ENCODE measurements around the gene MVB12A. TPM values are rescaled to one million over a fixed set of nuclear protein-coding genes. Genes with fewer than 3 reads are reported as not detected.

Gene MVB12A
- total RNA-seq, 4 donors from 2014 or later = 42.8 to 87.9 (median 51.9) TPM

DNA sequence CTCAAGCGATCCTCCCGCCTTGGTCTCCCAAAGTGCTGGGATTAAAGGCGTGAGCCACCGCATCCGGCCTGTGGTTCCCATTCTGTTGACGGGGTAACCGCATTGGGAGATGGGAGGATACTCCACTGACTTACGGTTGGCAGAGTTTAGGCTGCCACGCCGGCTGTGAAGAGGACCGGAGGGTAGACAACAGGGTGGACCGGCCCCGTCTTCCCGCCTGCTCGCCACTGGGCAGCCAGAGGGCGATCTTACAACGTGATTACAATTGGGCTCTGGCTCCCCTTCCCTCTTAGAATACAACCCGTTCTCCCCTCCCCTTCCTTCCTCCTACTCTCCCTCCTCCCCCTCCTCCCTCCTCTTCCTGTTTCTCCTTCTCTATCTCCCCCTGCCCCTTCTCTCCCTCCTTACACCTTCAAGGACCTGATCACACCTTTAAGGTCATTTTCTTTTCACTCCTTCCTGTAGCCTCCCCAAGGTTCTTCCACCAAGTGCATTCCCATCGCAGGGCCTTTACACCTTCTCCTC lies 24.9 kb upstream of the MVB12A start:
- peak; percentile 40 to 73 for DNase-seq (ENCODE audit: low spot score in 2 of 2)
- no peak for TF ChIP-seq EP300 (IDR thresholded peaks at IDR 0.05)
- TF ChIP-seq, protein P1, sequence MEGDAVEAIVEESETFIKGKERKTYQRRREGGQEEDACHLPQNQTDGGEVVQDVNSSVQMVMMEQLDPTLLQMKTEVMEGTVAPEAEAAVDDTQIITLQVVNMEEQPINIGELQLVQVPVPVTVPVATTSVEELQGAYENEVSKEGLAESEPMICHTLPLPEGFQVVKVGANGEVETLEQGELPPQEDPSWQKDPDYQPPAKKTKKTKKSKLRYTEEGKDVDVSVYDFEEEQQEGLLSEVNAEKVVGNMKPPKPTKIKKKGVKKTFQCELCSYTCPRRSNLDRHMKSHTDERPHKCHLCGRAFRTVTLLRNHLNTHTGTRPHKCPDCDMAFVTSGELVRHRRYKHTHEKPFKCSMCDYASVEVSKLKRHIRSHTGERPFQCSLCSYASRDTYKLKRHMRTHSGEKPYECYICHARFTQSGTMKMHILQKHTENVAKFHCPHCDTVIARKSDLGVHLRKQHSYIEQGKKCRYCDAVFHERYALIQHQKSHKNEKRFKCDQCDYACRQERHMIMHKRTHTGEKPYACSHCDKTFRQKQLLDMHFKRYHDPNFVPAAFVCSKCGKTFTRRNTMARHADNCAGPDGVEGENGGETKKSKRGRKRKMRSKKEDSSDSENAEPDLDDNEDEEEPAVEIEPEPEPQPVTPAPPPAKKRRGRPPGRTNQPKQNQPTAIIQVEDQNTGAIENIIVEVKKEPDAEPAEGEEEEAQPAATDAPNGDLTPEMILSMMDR (IDR thresholded peaks at IDR 0.05) = peak; percentile 36 to 72 (median 62)
- Histone ChIP-seq H3K27ac (no peak overlapping the region), H3K4me3 (no peak overlapping the region), H3K36me3 (no peaks in the 10 kb centered on the region), H3K4me1 (peaks cover 0 to 23% (median 5%) of the 10 kb centered on the region in 4 donors), H3K9me3 (peaks cover 0 to 1% (median 0%) of the 10 kb centered on the region in 4 donors), H3K27me3 (peaks cover 0 to 32% of the 10 kb centered on the region in 2 donors)
- 22 to 30% methylated on average over 19 of the region's 19 CpGs for WGBS, 2 donors

DNA sequence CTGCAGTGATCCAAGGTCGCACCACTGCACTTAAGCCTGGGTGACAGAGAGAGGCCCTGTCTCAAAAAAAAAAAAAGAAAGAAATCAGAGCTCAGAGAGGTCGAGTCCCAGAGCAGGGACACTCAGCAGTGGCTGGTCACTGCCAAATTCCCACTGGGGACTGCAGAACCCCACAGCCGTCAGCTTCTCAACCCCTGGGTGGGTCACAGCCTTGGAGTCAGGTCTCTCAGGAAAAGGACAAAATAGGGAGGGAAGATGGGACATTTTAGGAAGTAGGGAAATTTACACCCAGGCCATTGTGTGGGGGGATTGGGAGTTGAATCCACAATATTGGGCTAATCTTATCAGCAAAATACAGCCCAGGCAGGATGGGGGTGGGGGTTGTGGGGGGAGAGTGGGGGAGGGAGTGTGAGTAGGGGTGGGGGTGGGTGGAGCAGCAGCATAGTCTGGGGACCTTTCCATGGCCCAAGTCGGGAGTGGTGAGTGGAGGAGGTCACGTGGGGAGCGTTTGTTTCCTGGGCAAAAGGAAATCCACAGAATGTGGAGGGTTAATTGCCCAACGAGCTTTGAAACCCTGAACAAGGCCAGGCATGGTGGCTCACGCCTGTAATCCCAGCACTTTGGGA lies 20.8 kb upstream of the MVB12A start:
- DNase-seq (ENCODE audit: low spot score in 2 of 2) = no peak
- no peak overlapping the region for H3K4me3 ChIP-seq
- TF ChIP-seq EP300 (IDR thresholded peaks at IDR 0.05) (no peak), POLR2A (IDR thresholded peaks at IDR 0.05) (no peak)
- TF ChIP-seq, protein P1 (IDR thresholded peaks at IDR 0.05) = no peak
- WGBS, 2 donors = 50 to 56% methylated on average over 8 of the region's 8 CpGs
- peaks cover 0 to 18% (median under 1%) of the 10 kb centered on the region in 4 donors for H3K4me1 ChIP-seq
- H3K9me3 ChIP-seq = no peaks in the 10 kb centered on the region
- H3K27ac ChIP-seq = no peak overlapping the region
- H3K27me3 ChIP-seq = peaks cover 0 to 26% of the 10 kb centered on the region in 2 donors
- no peaks in the 10 kb centered on the region for H3K36me3 ChIP-seq

DNA sequence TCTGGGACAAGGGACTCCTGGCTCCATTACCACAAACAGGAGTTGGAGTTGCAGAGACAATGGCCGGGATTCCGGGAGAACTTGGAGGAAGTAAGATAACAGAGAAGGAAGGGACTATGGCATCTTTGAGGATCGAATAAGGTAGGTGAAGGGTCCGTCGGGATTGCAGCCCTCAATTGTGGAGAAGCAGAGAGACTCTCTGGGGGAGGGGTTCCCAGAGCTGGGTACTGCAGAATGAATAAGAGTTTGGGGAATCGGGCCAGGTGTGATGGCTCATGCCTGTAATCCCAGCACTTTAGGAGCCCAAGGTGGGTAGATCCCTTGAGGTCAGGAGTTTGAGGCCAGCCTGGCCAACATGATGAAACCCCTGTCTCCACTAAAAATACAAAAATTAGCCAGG lies 18.2 kb upstream of the MVB12A start:
- no peak for DNase-seq (ENCODE audit: low spot score in 2 of 2)
- TF ChIP-seq, protein P1 (IDR thresholded peaks at IDR 0.05) = no peak
- Histone ChIP-seq H3K4me3 (no peak overlapping the region), H3K27me3 (peaks cover 0 to 18% of the 10 kb centered on the region in 2 donors), H3K36me3 (no peaks in the 10 kb centered on the region), H3K27ac (no peak overlapping the region), H3K4me1 (peaks cover 0 to 28% (median 7%) of the 10 kb centered on the region in 4 donors), H3K9me3 (no peaks in the 10 kb centered on the region)
- 78 to 91% methylated on average over 6 of the region's 6 CpGs for WGBS, 2 donors

DNA sequence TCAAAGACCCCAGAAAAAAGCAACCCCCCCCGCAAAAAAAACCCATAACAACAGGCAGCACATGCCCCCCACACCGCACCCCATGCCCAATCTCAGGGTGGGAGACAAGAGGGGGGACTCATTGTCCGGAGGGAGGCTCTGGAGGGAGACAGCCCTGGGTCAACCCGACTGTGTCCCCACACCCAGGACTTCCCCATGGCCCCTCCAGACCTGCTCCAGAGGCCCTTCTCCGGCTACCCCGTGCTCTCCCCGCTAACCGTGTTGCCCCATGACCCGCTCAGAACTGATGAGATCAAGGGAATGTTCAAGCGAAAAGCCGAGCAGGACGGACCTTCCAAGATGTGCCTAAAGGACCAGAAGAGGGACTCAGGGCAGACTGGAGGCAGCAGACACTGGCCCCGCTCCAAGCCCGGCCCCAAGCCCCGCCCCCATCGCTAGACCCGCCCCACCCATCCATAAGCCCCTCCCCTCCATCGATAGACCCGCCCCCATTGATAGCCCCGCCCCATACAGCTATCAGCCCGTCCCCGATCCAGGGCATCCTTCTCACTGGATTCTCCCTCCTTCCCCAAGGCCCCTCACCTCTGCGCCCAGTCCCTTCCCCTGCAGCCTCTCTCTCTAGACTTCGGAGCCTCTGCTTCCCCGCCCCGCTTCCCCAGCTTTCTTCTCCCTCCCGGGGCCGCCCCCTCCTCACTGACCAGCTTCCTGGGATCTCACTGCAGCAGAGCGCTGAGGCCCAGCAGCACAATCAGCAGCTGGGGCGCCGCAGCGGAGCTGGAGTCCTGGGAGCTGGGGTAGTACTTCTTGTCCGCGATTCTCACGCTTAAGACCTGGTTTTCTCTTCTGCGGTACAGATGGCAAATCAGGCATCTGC lies 16.6 kb upstream of the MVB12A start:
- H3K9me3 ChIP-seq = no peaks in the 10 kb centered on the region
- H3K27ac ChIP-seq = peak overlapping the region in 1 of 4 donors; percentile 80
- peaks cover 0 to 29% (median 9%) of the 10 kb centered on the region in 4 donors for H3K4me1 ChIP-seq
- WGBS, 2 donors = 37 to 47% methylated on average over 16 to 32 of the region's 36 CpGs
- TF ChIP-seq, protein P1 (IDR thresholded peaks at IDR 0.05) = no peak
- TF ChIP-seq POLR2A (IDR thresholded peaks at IDR 0.05) (no peak), EP300 (IDR thresholded peaks at IDR 0.05) (no peak)
- H3K36me3 ChIP-seq = no peaks in the 10 kb centered on the region
- peaks cover 0 to 18% of the 10 kb centered on the region in 2 donors for H3K27me3 ChIP-seq
- H3K4me3 ChIP-seq = peak overlapping the region in 1 of 4 donors; percentile 49
- DNase-seq (ENCODE audit: low spot score in 2 of 2) = no peak

DNA sequence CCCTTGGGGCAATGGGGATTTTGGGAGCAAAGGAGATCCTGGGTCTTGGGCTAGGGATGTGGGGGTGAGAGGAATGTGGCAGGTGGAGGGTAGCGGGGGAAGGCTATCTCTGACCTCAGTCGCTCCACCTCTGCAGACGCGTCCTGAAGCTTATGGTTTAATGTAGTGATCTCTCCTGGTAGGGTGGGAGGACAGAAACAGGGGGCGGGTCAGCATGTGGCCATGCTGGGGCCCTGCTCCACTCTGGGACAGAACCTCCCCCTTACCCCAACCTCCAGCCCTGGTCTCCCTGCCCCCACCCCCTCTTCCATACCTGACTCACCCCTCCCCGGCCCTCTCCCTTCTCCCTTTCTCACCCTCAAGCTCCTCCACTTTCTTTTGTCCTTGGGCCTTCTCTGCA lies 15.8 kb upstream of the MVB12A start:
- peak overlapping the region in 2 of 4 donors; percentile 28 to 49 for H3K4me3 ChIP-seq

More for the DNA sequence above, 15.8 kb upstream of the MVB12A start:
- Histone ChIP-seq H3K36me3 (no peaks in the 10 kb centered on the region), H3K9me3 (no peaks in the 10 kb centered on the region), H3K27me3 (peaks cover 0 to 18% of the 10 kb centered on the region in 2 donors), H3K27ac (peak overlapping the region in 3 of 4 donors; percentile 38 to 83 (median 80)), H3K4me1 (peaks cover 0 to 29% (median 9%) of the 10 kb centered on the region in 4 donors)
- WGBS, 2 donors = 68 to 79% methylated on average over 6 of the region's 6 CpGs
- no peak for DNase-seq (ENCODE audit: low spot score in 2 of 2)
- TF ChIP-seq EP300 (IDR thresholded peaks at IDR 0.05) = no peak
- no peak for TF ChIP-seq POLR2A (IDR thresholded peaks at IDR 0.05)
- TF ChIP-seq, protein P1 (IDR thresholded peaks at IDR 0.05) = no peak

Data from tibial nerve (tissue), 4 donors.